ENCODE measurements around the gene APC2.
A peak's percentile ranks its signal among the peaks of the same experiment; 100 is the strongest.

- TF ChIP-seq CTCF (IDR thresholded peaks at IDR 0.05; ENCODE audit: low read depth, low read length, missing input control) = no peak
- TF ChIP-seq, protein P1, sequence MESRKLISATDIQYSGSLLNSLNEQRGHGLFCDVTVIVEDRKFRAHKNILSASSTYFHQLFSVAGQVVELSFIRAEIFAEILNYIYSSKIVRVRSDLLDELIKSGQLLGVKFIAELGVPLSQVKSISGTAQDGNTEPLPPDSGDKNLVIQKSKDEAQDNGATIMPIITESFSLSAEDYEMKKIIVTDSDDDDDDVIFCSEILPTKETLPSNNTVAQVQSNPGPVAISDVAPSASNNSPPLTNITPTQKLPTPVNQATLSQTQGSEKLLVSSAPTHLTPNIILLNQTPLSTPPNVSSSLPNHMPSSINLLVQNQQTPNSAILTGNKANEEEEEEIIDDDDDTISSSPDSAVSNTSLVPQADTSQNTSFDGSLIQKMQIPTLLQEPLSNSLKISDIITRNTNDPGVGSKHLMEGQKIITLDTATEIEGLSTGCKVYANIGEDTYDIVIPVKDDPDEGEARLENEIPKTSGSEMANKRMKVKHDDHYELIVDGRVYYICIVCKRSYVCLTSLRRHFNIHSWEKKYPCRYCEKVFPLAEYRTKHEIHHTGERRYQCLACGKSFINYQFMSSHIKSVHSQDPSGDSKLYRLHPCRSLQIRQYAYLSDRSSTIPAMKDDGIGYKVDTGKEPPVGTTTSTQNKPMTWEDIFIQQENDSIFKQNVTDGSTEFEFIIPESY (IDR thresholded peaks at IDR 0.05) = no peak
- TF ChIP-seq JUND (IDR thresholded peaks at IDR 0.05) = no peak
- no peak for TF ChIP-seq FOXA1 (IDR thresholded peaks at IDR 0.05)
- TF ChIP-seq RAD21 (IDR thresholded peaks at IDR 0.05) = no peak
- TF ChIP-seq EGR1 (IDR thresholded peaks at IDR 0.05; ENCODE audit: low read depth in 2 of 2) = peak in 1 of 2 donors; percentile 74
- TF ChIP-seq, protein P2, sequence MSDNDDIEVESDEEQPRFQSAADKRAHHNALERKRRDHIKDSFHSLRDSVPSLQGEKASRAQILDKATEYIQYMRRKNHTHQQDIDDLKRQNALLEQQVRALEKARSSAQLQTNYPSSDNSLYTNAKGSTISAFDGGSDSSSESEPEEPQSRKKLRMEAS (IDR thresholded peaks at IDR 0.05) = no peak
- no peak for TF ChIP-seq REST (IDR thresholded peaks at IDR 0.05)
- no peak for TF ChIP-seq GABPA (IDR thresholded peaks at IDR 0.05 in 1 of 2, conservative IDR thresholded peaks at IDR 0.05 in 1 of 2)
- TF ChIP-seq SP1 (IDR thresholded peaks at IDR 0.05) = no peak
- no peak for TF ChIP-seq TAF1 (conservative IDR thresholded peaks at IDR 0.05)
- TF ChIP-seq HNF4G (IDR thresholded peaks at IDR 0.05) = no peak
- TF ChIP-seq ATF3 (IDR thresholded peaks at IDR 0.05) = no peak
- no peak for TF ChIP-seq YY1 (IDR thresholded peaks at IDR 0.05)
Observed at GRCh38 chr19:1491114-1491848, 41.4 kb downstream of the APC2 start, which contains the start of gene REEP6.
